Naive thymus-derived CD8-positive, alpha-beta T cell (primary cell): ENCODE results near the gene SLC38A3. TPM values are rescaled to one million over a fixed set of nuclear protein-coding genes. Genes with fewer than 3 reads are reported as not detected.

Experiments used
- ATAC-seq, 2 donors: fragments of 150-1000 bp; cut with Tn5 transposase in 1 of 2; sonication (Bioruptor Pico), chemical (Tn5 transposase) in 1 of 2; 1 replicate in 1 of 2; 2 replicates in 1 of 2; pipeline ENCODE4 v1.10.0; 2021; ENCODE audit warnings: mild to moderate bottlenecking in 2 of 2, moderate library complexity in 2 of 2
- POLR2A ChIA-PET: fragments of 350-600 bp; sonication (Branson Sonifier 250); formaldehyde crosslinking; loops from one replicate; lab custom pipeline; 2021; ENCODE audit warnings: antibody characterized with exemption; lab: Charles Lee
- DNase-seq, 10 donors: peaks; one replicate each; pipeline versions ENCODE4 v3.0.0 to v3.0.0-alpha.2; 2020 to 2022
- H3K27ac Mint-ChIP-seq, 10 donors: one replicate each; pipeline ENCODE4 v1.8.0; 2020 to 2022; ENCODE audit warnings: mild to moderate bottlenecking in 10 of 10, mixed read lengths in 10 of 10, moderate library complexity in 4 of 10, inconsistent platforms in 1 of 10
- H3K27me3 Mint-ChIP-seq, 5 donors: one replicate each; pipeline ENCODE4 v1.8.0; 2021 to 2022; ENCODE audit warnings: mixed read lengths in 5 of 5
- H3K36me3 Mint-ChIP-seq, 3 donors: one replicate each; pipeline ENCODE4 v1.8.0; 2020 to 2022; ENCODE audit warnings: mixed read lengths in 3 of 3, mild to moderate bottlenecking in 2 of 3, inconsistent platforms in 1 of 3
- H3K4me1 Mint-ChIP-seq, 4 donors: one replicate each; pipeline ENCODE4 v1.8.0; 2021 to 2022; ENCODE audit warnings: mixed read lengths in 4 of 4
- H3K4me3 Mint-ChIP-seq, 10 donors: one replicate each; pipeline ENCODE4 v1.8.0; 2020 to 2022; ENCODE audit warnings: mild to moderate bottlenecking in 10 of 10, mixed read lengths in 10 of 10, moderate library complexity in 6 of 10, inconsistent platforms in 1 of 10
- H3K9me3 Mint-ChIP-seq, 9 donors: one replicate each; pipeline ENCODE4 v1.8.0; 2020 to 2022; ENCODE audit warnings: mixed read lengths in 9 of 9, mild to moderate bottlenecking in 3 of 9, inconsistent platforms in 1 of 9, moderate library complexity in 1 of 9
- polyA plus RNA-seq, 3 donors: library from polyadenylated mRNA; unstranded; fragments of 300-500 nt; fragmentation: Illumina TruSeq; gene quantifications; one replicate each; pipeline ENCODE4 v1.2.3, GENCODE V29; 2021
- total RNA-seq, 8 experiments: library from RNA in 2 of 8; stranded (reverse) in 2 of 8; gene quantifications; one replicate each; pipeline ENCODE4 v1.2.3 and lab custom pipeline; 2021 to 2026

SLC38A3 gene
- total and polyA plus RNA-seq, 5 experiments from 2014 or later = not detected

- Mint-ChIP-seq H3K4me3 (peak overlapping the region in 1 of 10 donors; percentile 14), H3K4me1 (peaks cover 15 to 48% (median 29%) of the 10 kb centered on the region in 4 donors), H3K27me3 (no peaks in the 10 kb centered on the region), H3K36me3 (no peaks in the 10 kb centered on the region), H3K27ac (peak overlapping the region in 5 of 10 donors; percentile 51 to 74 (median 69)), H3K9me3 (no peaks in the 10 kb centered on the region)
- no peak for DNase-seq
- POLR2A ChIA-PET = interaction anchor here (0.6 to 1.0 kb wide), 5 partner anchors 9 to 104 kb away, joined by 3 read pairs; no protein-coding TSS in a partner anchor
- ATAC-seq = no peak
Measured at GRCh38 chr3:50233176-50233575, 28.1 kb downstream of the SLC38A3 start.

GRCh38 chr3:50235716-50236483 lies 30.8 kb downstream of the SLC38A3 start, which contains the start of gene GNAI2:
TSS of gene GNAI2 (plus strand) at chr3:50236204. CDS start at chr3:50236336, 132 bp downstream.
- H3K9me3 Mint-ChIP-seq = no peaks in the 10 kb centered on the region
- ATAC-seq = peak; percentile 88 to 91
- peak; percentile 93 to 100 (median 99) for DNase-seq
- POLR2A ChIA-PET = interaction anchor here (0.7 to 5.6 kb wide), 15 partner anchors 8 to 333 kb away, joined by 3 to 82 read pairs (median 6); partner anchors contain the start of genes HEMK1 and IFRD2
- H3K4me3 Mint-ChIP-seq = peak within 1 kb of the TSS; percentile 94 to 99 (median 98)
- peaks cover 21 to 56% (median 45%) of the 10 kb centered on the region in 4 donors for H3K4me1 Mint-ChIP-seq
- H3K27me3 Mint-ChIP-seq = no peaks in the 10 kb centered on the region
- peaks cover 0 to 6% (median 2%) of the 10 kb centered on the region in 3 donors for H3K36me3 Mint-ChIP-seq
- peak within 1 kb of the TSS; percentile 93 to 98 (median 96) for H3K27ac Mint-ChIP-seq

- ATAC-seq = no peak
- H3K27me3 Mint-ChIP-seq = no peaks in the 10 kb centered on the region
- H3K9me3 Mint-ChIP-seq = no peaks in the 10 kb centered on the region
- H3K4me3 Mint-ChIP-seq = peak overlapping the region; percentile 94 to 99 (median 98)
- DNase-seq = no peak
- H3K27ac Mint-ChIP-seq = peak overlapping the region; percentile 93 to 98 (median 96)
- H3K4me1 Mint-ChIP-seq = peaks cover 25 to 63% (median 51%) of the 10 kb centered on the region in 4 donors
- H3K36me3 Mint-ChIP-seq = peaks cover 0 to 8% (median 2%) of the 10 kb centered on the region in 3 donors
- POLR2A ChIA-PET = interaction anchor here (1.0 to 5.6 kb wide), 10 partner anchors 9 to 333 kb away, joined by 4 to 82 read pairs (median 7); partner anchors contain the start of genes HEMK1, HYAL3, IFRD2 and NAA80
Measured at GRCh38 chr3:50236484-50237132, 31.5 kb downstream of the SLC38A3 start.

GRCh38 chr3:50237133-50237651 lies 32.1 kb downstream of the SLC38A3 start:
- Mint-ChIP-seq H3K27me3 (no peaks in the 10 kb centered on the region), H3K4me3 (peak overlapping the region; percentile 94 to 99 (median 98)), H3K4me1 (peaks cover 28 to 69% (median 56%) of the 10 kb centered on the region in 4 donors), H3K36me3 (peaks cover 0 to 8% (median 2%) of the 10 kb centered on the region in 3 donors), H3K9me3 (no peaks in the 10 kb centered on the region), H3K27ac (peak overlapping the region; percentile 93 to 98 (median 96))
- POLR2A ChIA-PET = interaction anchor here (0.6 to 5.6 kb wide), 16 partner anchors 9 to 1820 kb away, joined by 3 to 82 read pairs (median 6); partner anchors contain the start of genes C3orf18, HYAL3, IFRD2 and NAA80
- ATAC-seq (no peak), DNase-seq (peak in 4 of 10 donors; percentile 35 to 49 (median 46))

- Mint-ChIP-seq H3K9me3 (no peaks in the 10 kb centered on the region), H3K27ac (peak overlapping the region; percentile 93 to 98 (median 96)), H3K4me1 (peaks cover 27 to 70% (median 61%) of the 10 kb centered on the region in 4 donors), H3K27me3 (no peaks in the 10 kb centered on the region), H3K36me3 (peaks cover 0 to 13% (median 2%) of the 10 kb centered on the region in 3 donors), H3K4me3 (peak overlapping the region; percentile 94 to 99 (median 98))
- DNase-seq (peak; percentile 75 to 92 (median 82)), ATAC-seq (peak; percentile 51 to 57)
- POLR2A ChIA-PET = interaction anchor here (0.5 to 5.6 kb wide), 17 partner anchors 10 to 1819 kb away, joined by 3 to 82 read pairs (median 5); partner anchors contain the start of genes C3orf18, HYAL3, IFRD2 and NAA80
Measured at GRCh38 chr3:50237754-50238548, 32.9 kb downstream of the SLC38A3 start.

GRCh38 chr3:50238549-50239026 lies 33.5 kb downstream of the SLC38A3 start:
- DNase-seq = no peak
- Mint-ChIP-seq H3K27ac (peak overlapping the region; percentile 93 to 98 (median 96)), H3K27me3 (no peaks in the 10 kb centered on the region), H3K4me3 (peak overlapping the region; percentile 94 to 99 (median 98)), H3K4me1 (peaks cover 27 to 69% (median 65%) of the 10 kb centered on the region in 4 donors), H3K9me3 (no peaks in the 10 kb centered on the region), H3K36me3 (peaks cover 0 to 14% (median 2%) of the 10 kb centered on the region in 3 donors)
- POLR2A ChIA-PET = interaction anchor here (0.7 to 5.6 kb wide), 8 partner anchors 9 to 103 kb away, joined by 3 to 82 read pairs (median 4); partner anchors contain the start of gene IFRD2
- ATAC-seq = no peak

- peaks cover 0 to 21% (median 2%) of the 10 kb centered on the region in 3 donors for H3K36me3 Mint-ChIP-seq
- DNase-seq (no peak), ATAC-seq (no peak)
- peak overlapping the region; percentile 68 to 99 (median 98) for H3K4me3 Mint-ChIP-seq
- POLR2A ChIA-PET = interaction anchor here (0.5 to 5.6 kb wide), 2 partner anchors 8 to 19 kb away, joined by 3 to 72 read pairs; no protein-coding TSS in a partner anchor
- peak overlapping the region; percentile 82 to 98 (median 94) for H3K27ac Mint-ChIP-seq
- no peaks in the 10 kb centered on the region for H3K27me3 Mint-ChIP-seq
- H3K4me1 Mint-ChIP-seq = peaks cover 30 to 78% (median 71%) of the 10 kb centered on the region in 4 donors
- no peaks in the 10 kb centered on the region for H3K9me3 Mint-ChIP-seq
Measured at GRCh38 chr3:50239649-50240048, 34.6 kb downstream of the SLC38A3 start.

- POLR2A ChIA-PET = interaction anchor here (4.4 kb wide), 1 partner anchor 12 kb away, joined by 50 read pairs; no protein-coding TSS in a partner anchor
Measured at GRCh38 chr3:50241163-50241562, 36.1 kb downstream of the SLC38A3 start.

GRCh38 chr3:50241713-50242380 lies 36.8 kb downstream of the SLC38A3 start:
- Mint-ChIP-seq H3K27me3 (no peaks in the 10 kb centered on the region), H3K36me3 (peaks cover 0 to 22% (median 2%) of the 10 kb centered on the region in 3 donors), H3K9me3 (no peaks in the 10 kb centered on the region), H3K4me3 (peak overlapping the region; percentile 8 to 84 (median 75)), H3K27ac (peak overlapping the region; percentile 85 to 96 (median 93)), H3K4me1 (peaks cover 39 to 91% (median 83%) of the 10 kb centered on the region in 4 donors)
- no peak for DNase-seq
- POLR2A ChIA-PET = interaction anchor here (1.2 to 4.4 kb wide), 2 partner anchors 9 to 12 kb away, joined by 3 to 50 read pairs; no protein-coding TSS in a partner anchor
- ATAC-seq = no peak

More at GRCh38 chr3:50241163-50241562, 36.1 kb downstream of the SLC38A3 start:
- peaks cover 0 to 22% (median 2%) of the 10 kb centered on the region in 3 donors for H3K36me3 Mint-ChIP-seq
- no peak for ATAC-seq
- no peaks in the 10 kb centered on the region for H3K9me3 Mint-ChIP-seq
- peak overlapping the region; percentile 84 to 96 (median 93) for H3K27ac Mint-ChIP-seq
- H3K4me3 Mint-ChIP-seq = peak overlapping the region; percentile 22 to 84 (median 74)
- H3K4me1 Mint-ChIP-seq = peaks cover 34 to 86% (median 76%) of the 10 kb centered on the region in 4 donors
- no peaks in the 10 kb centered on the region for H3K27me3 Mint-ChIP-seq
- no peak for DNase-seq

- Mint-ChIP-seq H3K36me3 (peaks cover 0 to 26% (median 2%) of the 10 kb centered on the region in 3 donors), H3K27ac (peak overlapping the region; percentile 92 to 96 (median 93)), H3K4me3 (peak overlapping the region; percentile 57 to 80 (median 76)), H3K27me3 (no peaks in the 10 kb centered on the region), H3K9me3 (no peaks in the 10 kb centered on the region), H3K4me1 (peaks cover 39 to 91% (median 88%) of the 10 kb centered on the region in 4 donors)
- no peak for ATAC-seq
- no peak for DNase-seq
- POLR2A ChIA-PET = interaction anchor here (1.2 to 4.4 kb wide), 3 partner anchors 9 to 94 kb away, joined by 3 to 50 read pairs (median 3); no protein-coding TSS in a partner anchor
Measured at GRCh38 chr3:50242381-50242770, 37.3 kb downstream of the SLC38A3 start.
